H9 (cell line): ENCODE measurements around the gene LRMDA. TPM values are rescaled to one million over a fixed set of nuclear protein-coding genes. Genes with fewer than 3 reads are reported as not detected.

Experiments used
- DNase-seq: peaks from one replicate; pipeline ENCODE4 v3.0.0-alpha.2; 2017
- H2AFZ ChIP-seq: one replicate; pipeline ENCODE4 v1.6.1; 2013; ENCODE audit warnings: mild to moderate bottlenecking, low read length, control low read depth, moderate library complexity
- H2AK5ac ChIP-seq: 2 replicates; pipeline ENCODE4 v1.6.1; 2013; ENCODE audit warnings: low read length, control low read depth, mixed read lengths; ENCODE audit not compliant: insufficient read length
- H2BK120ac ChIP-seq: one replicate; pipeline ENCODE4 v1.6.1; 2013; ENCODE audit warnings: low read depth, mild to moderate bottlenecking, low read length, control low read depth, inconsistent platforms; ENCODE audit not compliant: poor library complexity, severe bottlenecking
- H2BK12ac ChIP-seq: 2 replicates; pipeline ENCODE4 v1.6.1; 2013; ENCODE audit warnings: low read length, control low read depth, mixed read lengths, low read depth; ENCODE audit not compliant: insufficient read length
- H2BK15ac ChIP-seq: 2 replicates; pipeline ENCODE4 v1.6.1; 2013; ENCODE audit warnings: low read depth, low read length, control low read depth
- H2BK20ac ChIP-seq: one replicate; pipeline ENCODE4 v1.6.1; 2013; ENCODE audit warnings: low read depth, mild to moderate bottlenecking, low read length, control low read depth, inconsistent platforms; ENCODE audit not compliant: poor library complexity, severe bottlenecking
- H2BK5ac ChIP-seq: 2 replicates; pipeline ENCODE4 v1.6.1; 2013; ENCODE audit warnings: low read length, control low read depth, mixed read lengths; ENCODE audit not compliant: insufficient read length
- H3K14ac ChIP-seq: 2 replicates; pipeline ENCODE4 v1.6.1; 2013; ENCODE audit warnings: low read length, control low read depth; ENCODE audit not compliant: insufficient read depth
- H3K18ac ChIP-seq: 2 replicates; pipeline ENCODE4 v1.6.1; 2013; ENCODE audit warnings: low read depth, mild to moderate bottlenecking, mixed read lengths, low read length, control low read depth; ENCODE audit not compliant: insufficient read length
- H3K23ac ChIP-seq: 2 replicates; pipeline ENCODE4 v1.6.1; 2013; ENCODE audit warnings: low read length, control low read depth, mixed read lengths, low read depth; ENCODE audit not compliant: insufficient read length
- H3K23me2 ChIP-seq: 2 replicates; pipeline ENCODE4 v1.6.1; 2013; ENCODE audit warnings: low read depth, mild to moderate bottlenecking, mixed read lengths, low read length, control low read depth; ENCODE audit not compliant: insufficient read length, poor library complexity, severe bottlenecking
- H3K27ac ChIP-seq: 2 replicates; pipeline ENCODE4 v1.5.1; 2013; ENCODE audit warnings: low read length, control low read depth, mixed read lengths, low read depth; ENCODE audit not compliant: insufficient read length
- H3K27me3 ChIP-seq: 2 replicates; pipeline ENCODE4 v1.6.1; 2013; ENCODE audit warnings: low read length, control low read depth, inconsistent platforms; ENCODE audit not compliant: insufficient read depth
- H3K4ac ChIP-seq: 2 replicates; pipeline ENCODE4 v1.6.1; 2013; ENCODE audit warnings: low read depth, mild to moderate bottlenecking, control low read depth, inconsistent platforms, low read length, moderate library complexity
- H3K4me1 ChIP-seq: 2 replicates; pipeline ENCODE4 v1.6.1; 2013; ENCODE audit warnings: low read length, control low read depth, inconsistent platforms; ENCODE audit not compliant: insufficient read depth
- H3K4me2 ChIP-seq: 2 replicates; pipeline ENCODE4 v1.6.1; 2013; ENCODE audit warnings: low read length, control low read depth, mixed read lengths; ENCODE audit not compliant: insufficient read length, insufficient read depth
- H3K56ac ChIP-seq: 2 replicates; pipeline ENCODE4 v1.6.1; 2013; ENCODE audit warnings: low read depth, mild to moderate bottlenecking, mixed read lengths, low read length, control low read depth; ENCODE audit not compliant: insufficient read length
- H3K79me1 ChIP-seq: 2 replicates; pipeline ENCODE4 v1.6.1; 2013; ENCODE audit warnings: low read depth, mild to moderate bottlenecking, moderate library complexity, low read length, control low read depth, inconsistent platforms; ENCODE audit not compliant: insufficient read depth, poor library complexity, severe bottlenecking
- H3K79me2 ChIP-seq: 2 replicates; pipeline ENCODE4 v1.6.1; 2013; ENCODE audit warnings: low read length, control low read depth, inconsistent platforms; ENCODE audit not compliant: insufficient read depth
- H3K9ac ChIP-seq: 2 replicates; pipeline ENCODE4 v1.6.1; 2013; ENCODE audit warnings: low read length, control low read depth, mixed read lengths; ENCODE audit not compliant: insufficient read length; ENCODE audit errors: extremely low read depth
- H3K9me3 ChIP-seq: one replicate; pipeline ENCODE4 v1.6.1; 2013; ENCODE audit warnings: low read depth, low read length, inconsistent platforms; ENCODE audit not compliant: control insufficient read depth
- H3T11ph ChIP-seq: one replicate; pipeline ENCODE4 v1.6.1; 2013; ENCODE audit warnings: mild to moderate bottlenecking, low read length, control low read depth, inconsistent platforms
- H4K20me1 ChIP-seq: one replicate; pipeline ENCODE4 v1.6.1; 2013; ENCODE audit not compliant: control insufficient read depth, insufficient read length, insufficient read depth
- H4K5ac ChIP-seq: 2 replicates; pipeline ENCODE4 v1.6.1; 2013; ENCODE audit warnings: low read depth, mild to moderate bottlenecking, mixed read lengths, low read length, control low read depth; ENCODE audit not compliant: insufficient read length
- H4K8ac ChIP-seq: replicated peaks from 2 replicates; pipeline ENCODE4 v1.6.1; 2013; ENCODE audit warnings: low read length, control low read depth, mixed read lengths, low read depth; ENCODE audit not compliant: insufficient read length
- H4K91ac ChIP-seq: 2 replicates; pipeline ENCODE4 v1.6.1; 2013; ENCODE audit warnings: low read depth, mild to moderate bottlenecking, moderate library complexity, mixed read lengths, low read length, control low read depth; ENCODE audit not compliant: insufficient read length
- H3K27ac Mint-ChIP-seq, 3 experiments: 2 replicates in 2 of 3; 3 replicates in 1 of 3; pipeline ENCODE4 v1.8.0; 2020 to 2021; ENCODE audit warnings: mixed read lengths in 3 of 3, mild to moderate bottlenecking in 1 of 3, moderate library complexity in 1 of 3
- H3K27me3 Mint-ChIP-seq: 2 replicates; pipeline ENCODE4 v1.8.0; 2021; ENCODE audit warnings: low read depth, mild to moderate bottlenecking, moderate library complexity, mixed read lengths
- H3K36me3 Mint-ChIP-seq, 3 experiments: 2 replicates in 2 of 3; 3 replicates in 1 of 3; pipeline ENCODE4 v1.8.0; 2020 to 2021; ENCODE audit warnings: low read depth in 3 of 3, mixed read lengths in 3 of 3; ENCODE audit not compliant: insufficient read depth in 1 of 3
- H3K4me1 Mint-ChIP-seq, 2 experiments: 2 replicates each; pipeline ENCODE4 v1.8.0; 2020; ENCODE audit warnings: mixed read lengths in 2 of 2
- H3K4me3 Mint-ChIP-seq, 2 experiments: 2 replicates in 1 of 2; 3 replicates in 1 of 2; pipeline ENCODE4 v1.8.0; 2020 to 2021; ENCODE audit warnings: mild to moderate bottlenecking in 2 of 2, mixed read lengths in 2 of 2, moderate library complexity in 1 of 2
- H3K9me3 Mint-ChIP-seq, 2 experiments: 2 replicates in 1 of 2; 3 replicates in 1 of 2; pipeline ENCODE4 v1.8.0; 2020; ENCODE audit warnings: mild to moderate bottlenecking in 2 of 2, mixed read lengths in 2 of 2, moderate library complexity in 1 of 2
- WGBS: extraction: QIAGEN DNeasy Blood & Tissue Kit; methylation state at CpG from one replicate; pipeline ENCODE4 v1.1.7; 2013; ENCODE audit warnings: missing lambda C conversion rate, low lambda C conversion rate, mixed read lengths; ENCODE audit not compliant: insufficient read length; ENCODE audit errors: extremely low coverage; 5-methylcytosine and 5-hydroxymethylcytosine counted together
- total RNA-seq: library from RNA; stranded (reverse); gene quantifications from 2 replicates; pipeline ENCODE4 v1.2.1, GENCODE V29; 2021
- TF ChIP-seq, protein P1 (sequence below): fragments of 200-600 bp; sonication (generic); conservative IDR thresholded peaks from 3 replicates; pipeline ENCODE4 v1.8.0; 2021; ENCODE audit warnings: antibody characterized with exemption, mild to moderate bottlenecking

Gene LRMDA
- total RNA-seq, 1 experiment from 2014 or later, result 1.8 TPM

- Histone ChIP-seq H3T11ph (no peak overlapping the region), H3K27ac (no peak overlapping the region), H4K8ac (no peak overlapping the region), H3K56ac (no peak overlapping the region), H3K79me1 (no peaks in the 10 kb centered on the region), H2AK5ac (no peak overlapping the region), H2BK15ac (no peak overlapping the region), H2BK12ac (no peak overlapping the region), H3K9me3 (no peaks in the 10 kb centered on the region), H3K4me1 (no peaks in the 10 kb centered on the region), H4K5ac (no peak overlapping the region), H3K4ac (no peak overlapping the region), H4K91ac (no peak overlapping the region), H2BK120ac (no peak overlapping the region), H3K79me2 (no peaks in the 10 kb centered on the region), H3K14ac (no peak overlapping the region), H3K9ac (no peak overlapping the region), H2AFZ (no peak overlapping the region), H3K4me2 (no peak overlapping the region), H3K23ac (no peak overlapping the region), H2BK5ac (no peak overlapping the region), H2BK20ac (no peak overlapping the region), H4K20me1 (no peaks in the 10 kb centered on the region), H3K23me2 (no peaks in the 10 kb centered on the region), H3K18ac (no peak overlapping the region), H3K27me3 (no peaks in the 10 kb centered on the region)
- H3K4me3 Mint-ChIP-seq, result no peak overlapping the region; a peak in 1 of 5 replicates
- peaks cover 3 to 14% (median 4%) of the 10 kb centered on the region in 3 experiments; a peak in 5 of 7 replicates for H3K36me3 Mint-ChIP-seq
- TF ChIP-seq, protein P1, sequence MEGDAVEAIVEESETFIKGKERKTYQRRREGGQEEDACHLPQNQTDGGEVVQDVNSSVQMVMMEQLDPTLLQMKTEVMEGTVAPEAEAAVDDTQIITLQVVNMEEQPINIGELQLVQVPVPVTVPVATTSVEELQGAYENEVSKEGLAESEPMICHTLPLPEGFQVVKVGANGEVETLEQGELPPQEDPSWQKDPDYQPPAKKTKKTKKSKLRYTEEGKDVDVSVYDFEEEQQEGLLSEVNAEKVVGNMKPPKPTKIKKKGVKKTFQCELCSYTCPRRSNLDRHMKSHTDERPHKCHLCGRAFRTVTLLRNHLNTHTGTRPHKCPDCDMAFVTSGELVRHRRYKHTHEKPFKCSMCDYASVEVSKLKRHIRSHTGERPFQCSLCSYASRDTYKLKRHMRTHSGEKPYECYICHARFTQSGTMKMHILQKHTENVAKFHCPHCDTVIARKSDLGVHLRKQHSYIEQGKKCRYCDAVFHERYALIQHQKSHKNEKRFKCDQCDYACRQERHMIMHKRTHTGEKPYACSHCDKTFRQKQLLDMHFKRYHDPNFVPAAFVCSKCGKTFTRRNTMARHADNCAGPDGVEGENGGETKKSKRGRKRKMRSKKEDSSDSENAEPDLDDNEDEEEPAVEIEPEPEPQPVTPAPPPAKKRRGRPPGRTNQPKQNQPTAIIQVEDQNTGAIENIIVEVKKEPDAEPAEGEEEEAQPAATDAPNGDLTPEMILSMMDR, result no peak
- H3K9me3 Mint-ChIP-seq, result peaks cover 11 to 16% of the 10 kb centered on the region in 2 experiments; a peak in 4 of 5 replicates
- H3K4me1 Mint-ChIP-seq, result peaks cover 10 to 12% of the 10 kb centered on the region in 2 experiments; a peak in 3 of 4 replicates
- no CpG with 5 or more reads among the region's 3 CpGs for WGBS
- no peak for DNase-seq
- no peak overlapping the region for H3K27ac Mint-ChIP-seq
- 0 out of 2 replicates have a peak, but pooled peaks cover 1% of the 10 kb centered on the region for H3K27me3 Mint-ChIP-seq
Measured at GRCh38 chr10:75753621-75754020, 322.2 kb downstream of the LRMDA start.
